Fibroblast of skin of left biceps (primary cell): Measurements from ENCODE around the gene ATXN2L.
"Not testable (repeated sequence)": the region's sequence is repeated elsewhere in the genome, so short reads cannot be mapped to it uniquely, and the experiment has no call there.

Experiments
- DNase-seq, 2 experiments: peaks; one replicate each; pipeline ENCODE4 v3.0.0-alpha.2; 2013; ENCODE audit warnings: low read depth in 2 of 2

Gene ATXN2L

DNA sequence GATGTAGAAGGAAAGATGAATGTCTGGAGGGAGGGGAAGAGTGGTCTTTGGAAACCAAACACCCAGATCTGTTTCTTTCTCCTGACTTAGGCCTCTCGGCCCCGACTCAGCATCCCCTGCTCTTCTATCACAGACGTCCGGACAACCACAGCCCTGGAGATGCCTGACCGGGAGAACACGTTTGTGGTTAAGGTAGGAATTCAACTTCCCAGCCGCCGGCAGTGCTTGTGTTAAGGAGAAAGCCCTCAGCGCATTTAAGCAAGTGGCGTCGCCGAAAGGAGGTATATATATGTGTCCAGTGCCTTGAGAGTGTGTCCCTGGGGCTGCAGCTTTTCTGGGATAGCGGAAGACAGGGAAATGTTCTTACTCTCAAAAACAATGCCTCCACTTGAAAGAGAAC lies 44.4 kb downstream of the ATXN2L start:
- no peak for DNase-seq

DNA sequence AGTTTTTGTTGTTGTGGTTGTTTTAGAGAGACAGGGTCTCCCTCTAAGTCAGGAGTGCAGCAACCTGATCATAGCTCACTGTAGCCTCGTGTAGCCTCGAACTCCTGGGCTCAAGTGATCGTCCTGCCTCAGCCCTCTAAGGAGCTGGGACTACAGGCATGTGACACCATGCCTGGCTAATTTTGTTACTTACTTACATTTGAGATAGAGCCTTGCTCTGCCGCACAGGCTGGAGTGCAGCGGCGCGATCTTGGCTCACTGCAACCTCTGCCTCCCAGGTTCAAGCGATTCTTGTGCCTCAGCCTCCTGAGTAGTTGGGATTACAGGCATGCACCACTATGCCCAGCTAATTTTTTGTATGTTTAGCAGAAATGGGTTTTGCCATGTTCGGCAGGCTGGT lies 44.8 kb downstream of the ATXN2L start:
- DNase-seq = not testable (repeated sequence)

DNA sequence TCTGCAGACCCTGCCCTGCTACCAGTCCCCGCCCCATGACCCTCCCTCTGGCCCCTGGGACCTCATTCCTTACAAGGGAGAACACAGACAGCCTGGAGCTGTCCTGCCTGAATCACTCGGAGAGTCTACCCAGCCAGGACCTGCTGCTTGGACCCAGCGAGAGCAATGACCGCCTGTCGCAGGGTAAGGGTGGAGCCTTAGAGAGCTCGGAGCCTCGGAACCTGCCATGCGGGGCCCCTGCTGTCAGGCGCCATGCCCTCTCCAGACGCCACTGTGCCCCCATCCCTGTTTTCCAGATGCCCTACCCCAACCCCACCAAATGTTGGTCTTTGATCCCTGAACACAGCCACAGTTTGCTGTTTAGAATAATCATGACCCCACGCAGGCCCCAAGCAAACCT lies 46.4 kb downstream of the ATXN2L start:
- no peak for DNase-seq

DNA sequence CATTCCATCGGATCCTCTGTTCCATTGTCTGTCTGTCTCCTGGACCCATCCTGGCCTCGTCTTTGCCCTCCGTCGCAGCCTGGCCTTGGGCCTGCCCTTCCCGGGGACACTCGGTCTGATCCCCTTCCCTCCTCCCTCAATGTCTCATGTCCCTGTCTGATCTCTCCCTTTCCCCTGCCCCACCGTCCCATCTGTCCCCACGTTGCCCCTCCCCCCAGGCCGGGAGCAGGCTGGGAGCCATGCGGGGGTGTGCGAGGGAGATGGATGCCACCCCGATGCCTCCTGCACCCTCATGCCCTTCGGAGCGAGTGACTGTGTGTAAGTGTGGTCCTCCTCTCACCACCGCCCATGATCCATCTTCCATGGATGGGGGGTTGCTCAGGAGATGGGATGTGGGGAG lies 50.2 kb downstream of the ATXN2L start:
- DNase-seq = no peak

DNA sequence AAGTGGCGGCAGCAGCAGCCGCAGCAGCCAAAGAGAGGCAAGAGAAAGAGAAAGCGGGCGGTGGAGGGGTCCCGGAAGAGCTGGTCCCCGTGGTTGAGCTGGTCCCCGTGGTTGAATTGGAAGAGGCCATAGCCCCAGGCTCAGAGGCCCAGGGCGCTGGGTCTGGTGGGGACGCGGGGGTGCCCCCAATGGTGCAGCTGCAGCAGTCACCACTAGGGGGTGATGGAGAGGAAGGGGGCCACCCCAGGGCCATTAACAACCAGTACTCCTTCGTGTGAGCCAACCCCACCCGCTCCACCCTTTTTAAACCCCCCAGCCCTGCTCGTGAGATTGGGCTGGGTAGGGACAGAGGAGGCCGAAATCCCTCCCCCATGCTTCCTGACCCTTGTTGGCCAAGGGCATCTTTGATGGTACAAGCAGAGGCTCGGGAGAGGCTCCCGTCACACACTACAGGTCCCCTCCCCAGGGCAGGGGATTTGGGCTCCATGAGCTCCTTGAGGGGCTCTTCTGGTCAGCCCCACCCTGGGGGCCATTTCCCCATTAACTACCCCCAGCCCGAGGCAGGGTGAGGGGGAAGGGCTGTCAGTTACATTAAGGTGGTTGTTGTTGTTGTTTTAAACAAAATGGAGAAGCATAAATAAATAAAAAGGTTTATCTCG lies 50.9 kb downstream of the ATXN2L start:
- DNase-seq = no peak

DNA sequence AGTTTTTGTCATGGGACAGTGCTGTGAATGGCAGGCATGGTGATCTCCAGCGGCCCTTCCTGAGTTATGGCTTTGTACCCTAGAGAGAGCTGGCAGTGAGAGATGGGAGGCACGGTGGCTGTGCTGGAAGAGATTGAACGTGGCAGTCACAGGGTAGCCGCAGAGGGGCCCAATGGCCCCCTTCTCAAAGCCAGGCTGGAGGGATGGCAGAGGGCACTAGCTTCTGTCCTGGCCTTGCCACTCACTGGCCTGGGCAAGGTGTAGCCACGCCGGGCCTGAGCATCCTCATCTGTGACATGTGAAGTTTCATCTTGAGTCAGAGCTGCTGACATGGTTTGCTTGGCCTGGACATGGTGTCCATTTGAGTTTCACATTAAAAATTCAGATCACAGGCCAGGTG lies 51.6 kb downstream of the ATXN2L start:
- DNase-seq = no peak

DNA sequence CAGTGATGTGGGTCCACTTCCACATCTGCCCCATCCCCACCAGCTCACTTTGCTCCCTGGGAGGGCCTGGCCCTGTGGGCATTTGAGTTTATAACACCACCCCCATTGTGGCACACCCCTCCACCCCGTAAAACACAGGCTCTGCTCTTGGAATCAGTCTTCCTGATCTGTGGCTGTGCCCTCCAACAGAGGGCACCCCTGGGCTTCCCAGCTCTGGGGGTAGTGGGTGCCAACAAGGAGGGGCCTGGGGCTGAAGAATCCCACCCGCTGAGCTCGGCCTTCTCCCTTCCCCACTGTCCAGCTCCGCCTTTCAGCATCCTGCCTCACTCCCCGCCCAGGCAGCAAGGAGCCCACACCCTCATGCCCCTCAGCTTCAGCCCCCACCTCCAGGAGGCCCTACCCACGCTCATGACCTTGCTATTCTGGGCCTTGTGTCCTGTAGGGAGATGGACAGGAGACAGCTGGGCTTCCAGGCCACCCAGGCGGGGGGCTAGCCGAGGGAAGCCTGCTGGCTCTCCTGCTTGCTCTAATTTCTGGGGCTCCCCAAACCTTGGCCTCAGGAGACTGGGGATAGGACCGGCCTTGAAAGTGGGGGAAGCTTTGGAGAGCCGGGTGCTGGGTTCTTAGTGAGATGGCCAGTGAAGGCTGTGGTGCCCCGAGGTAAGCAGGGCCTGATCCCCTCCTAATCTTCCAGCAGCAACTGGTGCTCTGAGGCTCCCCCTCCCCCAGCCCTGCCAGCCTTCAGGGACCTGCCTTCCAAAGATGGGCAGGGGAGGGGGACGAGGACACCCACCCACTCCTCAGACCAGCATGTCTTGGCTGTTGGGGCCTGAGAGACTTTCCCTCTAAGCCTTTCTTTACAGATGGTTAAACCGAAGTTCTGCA lies 52.6 kb downstream of the ATXN2L start:
- DNase-seq = no peak

DNA sequence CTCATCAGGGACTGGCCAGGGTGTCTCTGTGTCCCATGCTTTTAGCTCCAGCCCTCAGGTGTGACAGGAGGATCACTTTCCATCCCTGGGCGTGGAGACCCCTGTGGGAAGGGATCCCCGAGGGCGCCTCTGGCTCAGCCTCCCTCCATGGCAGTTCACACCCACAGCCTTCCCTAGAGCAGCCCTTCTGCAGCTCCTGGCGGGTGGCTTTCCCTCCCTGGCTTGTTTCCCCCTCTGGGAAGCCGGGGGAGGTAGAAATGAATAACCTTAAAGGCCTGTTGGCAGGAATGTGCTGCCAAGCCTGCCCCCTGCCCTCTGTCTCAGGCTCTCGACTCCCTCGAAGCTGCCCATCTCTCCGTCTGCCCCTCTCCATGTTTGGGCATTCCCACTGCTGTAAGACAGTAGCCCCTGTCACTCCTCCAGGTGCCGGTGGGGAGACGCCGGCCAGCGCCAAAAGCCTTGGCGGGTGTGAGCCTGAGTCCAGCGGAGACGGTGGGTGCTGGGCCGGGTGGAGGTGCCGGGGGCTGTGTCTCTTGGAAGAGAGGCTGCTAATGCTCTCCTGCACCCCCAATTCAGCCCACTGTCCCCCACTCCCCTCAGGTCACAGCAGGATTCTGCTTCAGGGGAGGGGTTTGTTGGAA lies 53.3 kb downstream of the ATXN2L start:
- DNase-seq = no peak

DNA sequence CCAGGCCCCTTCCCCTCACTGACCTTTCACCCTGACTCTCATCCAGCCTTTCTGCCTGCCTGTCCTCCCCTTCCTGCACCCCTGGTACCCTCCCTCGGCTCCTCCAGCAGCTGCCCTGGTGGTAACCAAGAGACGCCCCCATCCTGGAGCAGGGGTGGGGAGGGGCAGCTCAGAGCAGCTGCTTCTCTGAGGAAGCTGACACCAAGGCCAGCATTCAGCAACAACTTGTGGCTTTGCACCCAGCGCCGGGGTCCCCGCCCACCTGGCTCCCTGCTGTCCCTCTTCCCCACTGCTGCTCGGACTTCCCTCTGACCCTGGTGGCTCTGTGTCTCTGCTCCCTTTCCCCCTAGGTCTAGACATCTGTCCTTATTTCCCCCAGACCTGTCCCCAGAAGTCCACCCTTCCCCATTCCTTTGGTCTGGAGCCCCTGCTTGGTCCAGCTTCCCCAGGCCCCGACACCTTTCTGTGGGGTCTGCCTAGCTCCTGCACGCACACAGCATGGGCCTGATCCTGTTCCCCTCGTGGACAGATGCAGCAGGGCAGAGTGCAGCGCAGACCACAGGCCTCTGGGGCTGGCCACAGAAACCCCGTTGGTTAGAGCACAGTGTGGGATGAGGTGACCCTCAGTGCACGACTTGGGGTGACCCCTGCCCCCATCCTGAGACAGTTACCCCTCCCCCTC lies 54.3 kb downstream of the ATXN2L start:
- DNase-seq = no peak

DNA sequence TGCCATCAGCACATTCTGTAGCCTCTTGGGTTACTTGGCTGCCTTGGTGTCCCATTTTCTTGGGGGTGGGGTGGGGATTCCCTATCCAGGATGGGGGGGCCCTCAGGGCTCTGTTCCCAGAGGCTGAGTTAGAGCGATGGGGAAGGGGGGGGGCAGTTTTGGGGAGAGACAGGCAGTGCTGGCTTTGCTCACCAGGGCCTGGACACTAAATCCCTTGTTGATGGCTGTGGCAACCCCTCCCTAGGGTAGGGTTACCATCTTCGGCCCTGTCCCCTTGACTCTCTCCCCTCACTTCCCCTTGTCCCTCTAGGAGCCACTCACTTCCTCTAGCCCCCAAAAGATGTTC lies 54.8 kb downstream of the ATXN2L start:
- DNase-seq = no peak

DNA sequence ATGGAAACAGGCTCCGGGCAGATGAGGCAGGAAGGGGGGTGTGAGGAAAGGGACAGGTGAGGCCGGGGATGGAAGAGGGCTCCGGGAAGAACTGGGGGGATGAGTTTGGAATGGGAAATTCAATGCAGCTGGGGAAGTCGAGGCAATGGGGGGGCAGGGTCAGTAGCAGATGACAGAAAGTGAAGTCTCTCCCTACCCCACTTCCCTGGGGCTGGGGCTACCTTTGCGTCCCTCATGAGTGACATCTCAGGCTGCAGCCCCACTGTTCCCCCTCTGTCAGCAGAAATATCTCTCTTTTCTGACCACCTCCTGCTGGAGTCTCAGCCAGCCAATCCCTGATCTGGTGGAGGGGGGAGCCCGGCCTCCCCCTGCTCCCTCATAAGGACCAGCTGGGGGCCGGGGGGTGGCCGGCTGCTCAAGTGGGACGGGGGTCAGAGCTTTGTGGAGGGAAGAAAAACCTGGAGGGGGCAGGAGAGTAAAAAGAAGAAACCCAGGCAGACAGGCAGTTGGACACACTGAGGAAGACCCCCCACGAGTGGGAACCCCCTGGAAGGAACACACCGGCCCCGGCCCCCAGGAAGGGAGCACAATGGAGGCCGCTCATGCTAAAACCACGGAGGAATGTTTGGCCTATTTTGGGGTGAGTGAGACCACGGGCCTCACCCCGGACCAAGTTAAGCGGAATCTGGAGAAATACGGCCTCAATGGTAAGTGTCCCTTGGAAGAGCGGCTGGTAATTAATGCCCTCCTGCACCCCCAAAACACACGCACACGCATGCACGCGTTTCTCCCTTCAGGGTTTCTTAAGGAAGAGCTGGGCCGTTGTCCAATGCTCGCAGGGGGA lies 55.5 kb downstream of the ATXN2L start, which contains the start of gene ATP2A1:
TSS of gene ATP2A1 (plus strand) at position 406 of the 844 bp plus-strand sequence. CDS start at position 590, 184 bp downstream.
- no peak for DNase-seq

DNA sequence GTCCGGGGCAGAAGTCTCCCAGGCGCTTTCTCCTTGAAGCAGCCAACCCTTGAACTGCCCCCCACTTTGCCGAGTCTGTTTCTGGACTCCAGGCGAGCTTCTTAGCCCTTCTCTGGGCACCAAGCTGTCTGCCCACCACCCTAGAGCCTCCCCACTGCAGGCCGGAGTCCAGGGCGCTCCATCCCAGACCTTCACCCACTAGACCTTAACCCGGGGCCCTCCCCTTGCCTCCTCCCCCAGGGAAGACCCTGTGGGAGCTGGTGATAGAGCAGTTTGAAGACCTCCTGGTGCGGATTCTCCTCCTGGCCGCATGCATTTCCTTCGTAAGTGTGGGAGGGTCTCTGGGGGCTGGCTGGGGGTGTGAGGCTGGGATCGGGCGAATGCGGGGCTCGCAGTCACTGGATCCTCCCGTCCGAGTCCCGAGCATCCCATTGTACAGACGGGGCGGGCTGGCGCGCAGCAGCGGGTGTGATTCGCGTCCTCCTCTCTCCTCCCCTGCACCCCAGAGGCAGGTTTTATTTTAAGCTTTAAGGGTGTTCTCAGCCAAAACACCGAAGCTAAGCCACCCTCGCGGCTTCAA lies 56.6 kb downstream of the ATXN2L start:
- no peak for DNase-seq

DNA sequence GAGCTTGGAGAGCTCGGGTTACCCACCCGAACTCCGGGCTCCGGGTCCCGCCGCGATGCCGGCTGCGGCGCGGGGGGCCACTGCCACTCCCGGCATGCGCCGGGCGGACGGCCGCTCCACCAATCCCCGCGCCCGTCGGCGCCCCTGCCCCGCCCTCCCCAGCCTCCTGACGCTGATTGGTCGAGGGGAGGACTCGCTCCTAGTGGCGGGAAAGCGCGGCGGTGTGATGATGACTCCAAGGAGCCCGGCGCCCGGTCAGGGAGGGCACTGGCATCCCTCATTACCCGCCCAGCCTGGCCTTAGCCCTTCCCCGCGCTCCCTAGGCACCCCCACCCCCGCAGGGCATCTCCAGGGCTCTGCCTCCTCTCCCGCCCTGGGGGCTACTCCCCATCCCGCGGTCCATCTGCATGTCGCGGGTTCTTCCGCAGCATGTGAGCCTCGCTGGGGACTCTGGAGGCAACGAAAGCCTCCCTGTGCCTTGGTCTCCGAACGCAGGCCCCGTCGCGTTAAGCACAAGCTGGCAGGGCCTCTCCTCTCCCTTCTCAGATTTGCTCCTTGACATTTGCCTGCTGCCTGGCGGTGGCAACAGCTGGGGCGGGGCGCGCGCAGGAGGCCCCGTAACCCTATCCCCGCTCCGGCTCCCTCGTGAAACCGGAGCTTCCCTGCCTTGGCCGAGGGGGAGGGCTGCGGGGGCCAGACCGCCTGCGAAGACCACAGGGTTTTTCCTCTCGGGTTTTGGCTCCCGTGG lies 57.2 kb downstream of the ATXN2L start:
- DNase-seq = peak; percentile 41 to 54

DNA sequence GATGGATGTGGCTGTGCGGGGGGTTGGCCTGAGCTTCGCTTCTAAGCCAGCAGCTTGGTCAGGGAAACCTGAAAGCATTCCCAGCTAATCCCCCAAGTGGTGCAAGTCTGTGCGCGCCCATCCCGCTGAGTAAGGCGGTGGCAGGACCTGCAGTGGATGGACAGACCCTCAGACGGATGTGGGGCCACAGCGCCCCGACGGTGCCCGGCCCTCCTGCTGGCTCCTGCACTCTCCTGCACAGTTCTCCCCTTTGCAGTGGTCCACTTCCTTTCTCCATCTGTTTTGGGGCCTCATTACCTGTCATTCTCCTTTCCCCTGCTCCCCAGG lies 57.8 kb downstream of the ATXN2L start:
- no peak for DNase-seq

DNA sequence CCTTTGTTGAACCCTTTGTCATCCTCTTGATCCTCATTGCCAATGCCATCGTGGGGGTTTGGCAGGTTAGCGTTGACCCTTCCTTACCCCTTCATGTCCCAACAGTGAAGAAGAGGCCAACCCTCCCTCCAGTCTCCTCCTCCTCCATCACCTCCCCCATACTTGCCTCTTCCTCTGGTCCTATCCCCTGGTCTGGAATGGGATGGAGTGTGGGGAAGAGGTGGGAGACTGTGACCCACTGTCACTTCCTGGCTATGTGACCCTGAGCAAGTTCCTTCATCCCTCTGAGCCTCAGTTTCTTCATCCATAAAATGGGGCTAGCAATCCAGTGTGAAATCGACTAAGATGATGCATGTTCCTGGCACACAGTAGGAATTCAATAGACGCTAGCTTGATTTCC lies 58.2 kb downstream of the ATXN2L start:
- DNase-seq = no peak

DNA sequence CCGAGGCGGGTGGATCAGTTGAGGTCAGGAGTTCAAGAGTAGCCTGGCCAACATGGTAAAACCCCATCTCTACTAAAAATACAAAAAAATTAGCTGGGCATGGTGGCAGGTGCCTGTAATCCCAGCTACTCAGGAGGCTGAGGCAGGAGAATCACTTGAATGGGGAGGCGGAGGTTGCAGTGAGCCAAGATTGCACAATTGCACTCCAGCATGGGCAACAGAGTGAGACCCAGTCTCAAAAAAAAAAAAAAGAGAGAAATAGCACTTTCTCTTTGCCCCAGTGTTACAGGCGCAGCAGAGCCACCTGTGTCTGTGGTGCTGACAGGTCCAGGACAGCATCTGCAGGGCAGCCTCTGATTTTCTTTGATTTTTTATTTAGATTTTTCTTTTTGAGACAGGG lies 58.8 kb downstream of the ATXN2L start:
- DNase-seq = not testable (repeated sequence)

DNA sequence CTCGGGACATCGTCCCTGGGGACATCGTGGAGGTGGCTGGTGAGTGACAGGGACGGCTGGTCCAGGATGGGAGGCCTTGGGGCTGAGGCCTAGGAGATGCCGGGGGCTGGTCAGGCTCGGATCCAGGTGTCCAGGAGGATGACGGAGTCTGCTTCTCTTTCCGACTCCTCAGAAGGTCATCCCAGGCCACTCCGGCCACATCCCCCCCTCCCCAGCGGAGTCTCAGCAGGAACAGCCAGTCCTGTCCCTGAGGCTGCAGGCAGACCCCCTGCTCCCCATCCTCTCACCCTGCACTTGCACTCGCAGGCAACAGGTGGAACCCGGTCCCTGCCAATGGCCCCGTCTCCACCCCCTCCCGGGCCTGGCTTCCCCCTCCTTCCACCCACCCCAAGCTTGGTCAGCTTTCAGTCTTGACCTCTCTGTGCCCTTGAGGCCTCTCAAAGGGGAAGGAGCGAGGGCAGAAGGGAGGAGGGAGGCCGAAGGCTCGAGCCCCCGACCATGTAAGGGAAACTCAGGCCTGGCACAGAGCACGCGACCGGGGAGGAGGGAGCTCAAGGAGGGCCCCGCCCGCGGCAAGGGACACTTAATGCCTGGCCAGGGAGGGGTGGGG lies 59.9 kb downstream of the ATXN2L start:
- no peak for DNase-seq

DNA sequence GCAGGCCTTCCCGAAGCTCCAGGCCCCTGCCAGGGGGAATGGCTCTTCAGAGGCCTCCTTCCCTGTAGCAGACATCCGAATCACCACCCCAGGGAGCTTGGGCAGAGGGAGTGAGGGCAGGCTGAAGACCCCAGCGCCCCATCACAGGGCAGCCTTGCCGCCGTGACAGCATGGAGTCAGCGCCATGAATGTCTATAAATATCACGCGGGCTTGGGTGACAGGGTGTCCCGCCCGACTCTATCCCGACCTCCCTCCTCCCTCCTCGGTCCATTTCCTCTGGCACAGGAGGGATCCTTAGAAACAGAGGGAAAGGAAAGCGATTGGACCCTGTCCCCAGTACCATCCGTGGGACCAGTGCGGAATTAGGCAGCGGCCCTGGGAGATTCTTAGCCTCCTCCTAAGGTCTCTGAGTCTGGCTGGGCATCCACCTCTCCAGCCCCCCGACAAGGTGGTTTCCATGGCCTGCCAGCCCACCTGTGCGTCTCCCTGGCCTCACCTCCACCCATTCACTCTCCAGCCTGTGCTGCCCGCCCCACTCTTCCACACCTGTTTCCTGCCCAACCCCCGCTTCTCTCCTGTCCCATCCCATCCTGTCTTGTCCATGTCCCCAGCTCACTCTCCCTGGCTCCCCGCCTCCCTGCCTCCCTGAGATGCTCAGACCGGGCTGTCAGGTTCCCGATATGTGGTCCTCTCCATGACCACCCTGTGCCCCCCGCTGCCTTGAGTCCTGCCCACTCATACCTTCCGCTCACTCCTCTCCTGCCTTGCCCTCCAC lies 60.6 kb downstream of the ATXN2L start:
- DNase-seq = no peak

DNA sequence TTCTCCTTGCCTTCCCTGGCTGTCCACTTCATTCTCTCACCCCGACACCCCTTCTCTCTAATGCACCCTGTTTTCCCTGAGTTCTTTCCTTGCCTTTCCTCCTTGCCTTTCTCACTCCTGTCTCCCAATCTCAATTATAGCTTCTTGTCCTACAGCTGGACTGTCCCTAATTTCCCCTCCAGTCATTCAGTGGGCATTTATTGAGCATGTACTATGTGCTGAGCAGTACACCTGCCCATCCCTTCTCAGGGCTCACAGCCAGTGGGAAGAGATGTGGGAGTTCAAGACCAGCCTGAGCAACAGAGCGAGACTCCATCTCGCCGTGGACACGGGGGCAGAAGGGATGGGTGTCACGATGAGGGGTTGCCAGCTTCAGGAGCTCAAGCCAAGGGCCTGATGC lies 61.2 kb downstream of the ATXN2L start:
- DNase-seq = no peak
